Ishikawa (cell line): ENCODE data around the gene KLHL26.

Experiments used
- CEBPB ChIP-seq: IDR thresholded peaks from 2 replicates; pipeline ENCODE4 v1.6.1; 2012
- CREB1 ChIP-seq: IDR thresholded peaks from 2 replicates; pipeline ENCODE4 v1.6.1; 2012; ENCODE audit warnings: low read depth
- EGR1 ChIP-seq: IDR thresholded peaks from 2 replicates; pipeline ENCODE4 v1.6.1; 2012
- EP300 ChIP-seq: IDR thresholded peaks from 2 replicates; pipeline ENCODE4 v1.6.1; 2012; ENCODE audit warnings: borderline replicate concordance
- FOXM1 ChIP-seq: IDR thresholded peaks from 2 replicates; pipeline ENCODE4 v1.6.1; 2012; ENCODE audit warnings: low read depth, borderline replicate concordance
- MAX ChIP-seq: IDR thresholded peaks from 2 replicates; pipeline ENCODE4 v1.6.1; 2012
- RAD21 ChIP-seq: IDR thresholded peaks from 2 replicates; pipeline ENCODE4 v1.6.1; 2012; ENCODE audit warnings: low read depth
- TAF1 ChIP-seq: IDR thresholded peaks from 2 replicates; pipeline ENCODE4 v1.6.1; 2012; ENCODE audit warnings: low read depth, mild to moderate bottlenecking
- TEAD4 ChIP-seq: IDR thresholded peaks from 2 replicates; pipeline ENCODE4 v1.6.1; 2012
- USF1 ChIP-seq: IDR thresholded peaks from 2 replicates; pipeline ENCODE4 v1.6.1; 2012
- YY1 ChIP-seq: IDR thresholded peaks from 2 replicates; pipeline ENCODE4 v1.6.1; 2012; ENCODE audit warnings: low read depth
- ZBTB7A ChIP-seq: IDR thresholded peaks from 2 replicates; pipeline ENCODE4 v1.6.1; 2012; ENCODE audit warnings: low read depth
- TF ChIP-seq, protein P1 (sequence below): IDR thresholded peaks from 2 replicates; pipeline ENCODE4 v1.6.1; 2012; ENCODE audit warnings: low read depth, mild to moderate bottlenecking

- TF ChIP-seq USF1 (no peak), YY1 (no peak), TAF1 (no peak), RAD21 (no peak), MAX (no peak), CEBPB (no peak), ZBTB7A (no peak), EP300 (no peak), CREB1 (no peak), FOXM1 (no peak), EGR1 (no peak), TEAD4 (no peak)
- TF ChIP-seq, protein P1, sequence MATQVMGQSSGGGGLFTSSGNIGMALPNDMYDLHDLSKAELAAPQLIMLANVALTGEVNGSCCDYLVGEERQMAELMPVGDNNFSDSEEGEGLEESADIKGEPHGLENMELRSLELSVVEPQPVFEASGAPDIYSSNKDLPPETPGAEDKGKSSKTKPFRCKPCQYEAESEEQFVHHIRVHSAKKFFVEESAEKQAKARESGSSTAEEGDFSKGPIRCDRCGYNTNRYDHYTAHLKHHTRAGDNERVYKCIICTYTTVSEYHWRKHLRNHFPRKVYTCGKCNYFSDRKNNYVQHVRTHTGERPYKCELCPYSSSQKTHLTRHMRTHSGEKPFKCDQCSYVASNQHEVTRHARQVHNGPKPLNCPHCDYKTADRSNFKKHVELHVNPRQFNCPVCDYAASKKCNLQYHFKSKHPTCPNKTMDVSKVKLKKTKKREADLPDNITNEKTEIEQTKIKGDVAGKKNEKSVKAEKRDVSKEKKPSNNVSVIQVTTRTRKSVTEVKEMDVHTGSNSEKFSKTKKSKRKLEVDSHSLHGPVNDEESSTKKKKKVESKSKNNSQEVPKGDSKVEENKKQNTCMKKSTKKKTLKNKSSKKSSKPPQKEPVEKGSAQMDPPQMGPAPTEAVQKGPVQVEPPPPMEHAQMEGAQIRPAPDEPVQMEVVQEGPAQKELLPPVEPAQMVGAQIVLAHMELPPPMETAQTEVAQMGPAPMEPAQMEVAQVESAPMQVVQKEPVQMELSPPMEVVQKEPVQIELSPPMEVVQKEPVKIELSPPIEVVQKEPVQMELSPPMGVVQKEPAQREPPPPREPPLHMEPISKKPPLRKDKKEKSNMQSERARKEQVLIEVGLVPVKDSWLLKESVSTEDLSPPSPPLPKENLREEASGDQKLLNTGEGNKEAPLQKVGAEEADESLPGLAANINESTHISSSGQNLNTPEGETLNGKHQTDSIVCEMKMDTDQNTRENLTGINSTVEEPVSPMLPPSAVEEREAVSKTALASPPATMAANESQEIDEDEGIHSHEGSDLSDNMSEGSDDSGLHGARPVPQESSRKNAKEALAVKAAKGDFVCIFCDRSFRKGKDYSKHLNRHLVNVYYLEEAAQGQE: no peak
These were observed 32.6 kb downstream of the KLHL26 start for GRCh38 chr19:18669524-18669817.
